Dedifferentiated amniotic fluid mesenchymal stem cell (primary cell): Measurements from ENCODE around the gene CTDP1.

Experiments
- DNase-seq: peaks from one replicate; pipeline ENCODE4 v3.0.0-alpha.2; 2016; ENCODE audit errors: extremely low spot score

CTDP1 gene

GRCh38 chr18:79763407-79763806, 83.8 kb downstream of the CTDP1 start:
- DNase-seq: no peak

- DNase-seq: no peak
Measured at GRCh38 chr18:79764131-79764530, 84.5 kb downstream of the CTDP1 start.

DNA sequence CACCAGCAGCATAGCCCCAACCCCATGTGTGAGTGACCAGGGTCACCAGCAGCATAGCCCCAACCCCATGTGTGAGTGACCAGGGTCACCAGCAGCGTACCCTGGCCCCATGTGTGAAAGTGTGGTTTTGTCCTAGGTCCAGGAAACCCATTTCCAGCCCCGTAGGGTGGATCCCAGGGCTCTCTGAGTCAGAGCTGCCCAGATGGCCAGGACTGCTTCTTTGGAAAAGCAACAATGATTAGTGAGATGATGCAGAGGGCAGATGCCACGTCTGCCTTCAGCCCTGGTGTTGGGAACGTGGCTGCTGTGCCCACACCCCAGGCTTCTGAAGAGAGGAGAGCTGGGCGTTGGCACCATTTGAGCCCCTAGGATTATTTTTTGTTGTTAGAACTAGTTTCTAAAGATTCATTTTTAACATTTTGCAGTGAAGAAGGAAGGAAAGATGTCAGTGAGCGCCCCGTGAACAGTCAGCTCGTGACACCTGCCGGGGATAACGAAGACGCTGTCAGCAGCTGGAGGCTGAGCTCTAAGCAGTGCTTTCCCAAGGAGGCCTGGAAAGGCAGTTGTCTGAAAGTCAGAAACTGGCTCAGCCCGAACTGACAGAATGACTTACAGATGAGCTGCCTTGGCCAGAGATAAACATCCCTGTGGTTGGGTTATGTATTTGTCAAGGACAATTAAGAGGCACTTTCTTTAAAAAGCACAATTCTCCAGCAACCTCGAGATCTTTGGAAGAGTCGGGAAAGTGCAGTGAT, 86.1 kb downstream of the CTDP1 start:
- no peak for DNase-seq

GRCh38 chr18:79766308-79766707, 86.7 kb downstream of the CTDP1 start:
- no peak for DNase-seq

DNA sequence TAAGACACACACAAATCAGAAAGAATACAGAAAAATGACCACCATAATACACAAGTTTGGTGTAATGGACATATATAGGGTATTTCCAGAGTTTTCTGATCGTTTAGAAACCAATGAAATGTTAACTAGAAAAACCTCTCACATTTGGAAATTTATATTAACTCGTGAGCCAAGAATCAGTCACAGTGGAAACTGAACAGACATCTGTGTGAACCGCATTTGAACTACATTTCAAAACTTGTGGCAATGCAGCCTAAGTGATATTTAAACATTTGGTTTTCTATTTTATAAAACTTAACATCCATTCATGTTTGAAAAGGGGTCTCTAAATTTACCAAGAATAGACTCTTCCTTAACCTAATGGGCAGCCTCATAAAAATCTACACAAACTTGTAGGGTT, 89.1 kb downstream of the CTDP1 start:
- no peak for DNase-seq

- DNase-seq: no peak
Measured at GRCh38 chr18:79769698-79770500, 90.3 kb downstream of the CTDP1 start.

GRCh38 chr18:79770501-79770815, 90.9 kb downstream of the CTDP1 start:
- no peak for DNase-seq

DNA sequence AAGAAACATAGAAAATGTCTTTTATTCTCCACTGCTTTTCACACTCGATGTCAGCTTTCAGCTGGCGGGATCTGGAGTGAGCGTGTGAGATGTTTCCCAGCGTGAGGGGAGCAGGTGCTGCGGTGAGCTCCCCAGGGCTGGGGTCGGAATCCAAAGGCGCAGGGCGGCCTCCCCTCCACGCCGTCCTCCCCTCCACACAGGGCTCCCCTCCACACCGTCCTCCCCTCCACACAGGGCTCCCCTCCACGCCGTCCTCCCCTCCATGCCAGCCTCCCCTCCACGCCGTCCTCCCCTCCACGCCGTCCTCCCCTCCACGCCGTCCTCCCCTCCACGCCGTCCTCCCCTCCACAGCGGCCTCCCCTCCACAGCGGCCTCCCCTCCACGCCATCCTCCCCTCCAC, 91.2 kb downstream of the CTDP1 start:
- DNase-seq: no peak

DNA sequence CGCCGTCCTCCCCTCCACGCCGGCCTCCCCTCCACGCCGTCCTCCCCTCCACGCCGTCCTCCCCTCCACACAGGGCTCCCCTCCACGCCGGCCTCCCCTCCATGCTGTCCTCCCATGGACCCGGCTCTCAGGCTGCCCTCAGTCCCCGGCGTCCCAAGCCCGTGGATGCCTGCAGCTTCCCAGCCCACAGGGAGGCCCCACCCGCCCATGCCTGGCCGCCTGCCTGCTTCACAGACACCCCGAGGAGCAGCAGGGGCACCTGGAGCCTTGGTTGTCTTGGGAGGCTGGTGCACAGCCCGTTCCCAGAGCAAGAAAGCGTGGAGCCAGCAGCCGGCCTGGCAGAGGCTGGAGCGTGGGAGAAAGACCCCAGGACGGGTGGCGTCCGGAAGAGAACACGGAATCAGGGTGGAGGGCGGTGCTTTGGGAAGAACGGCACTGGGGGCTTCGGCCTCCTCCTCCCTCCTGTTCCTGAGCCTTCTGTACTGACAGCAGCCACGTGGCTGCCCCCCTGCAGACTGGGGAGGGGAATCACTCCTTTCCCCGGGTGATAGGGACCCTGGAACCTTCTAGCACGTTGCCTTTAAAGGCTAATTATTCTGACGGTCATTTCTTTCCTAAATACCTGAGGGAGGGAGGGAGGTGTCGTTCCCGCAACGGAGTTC, 92.0 kb downstream of the CTDP1 start:
- DNase-seq: no peak

DNA sequence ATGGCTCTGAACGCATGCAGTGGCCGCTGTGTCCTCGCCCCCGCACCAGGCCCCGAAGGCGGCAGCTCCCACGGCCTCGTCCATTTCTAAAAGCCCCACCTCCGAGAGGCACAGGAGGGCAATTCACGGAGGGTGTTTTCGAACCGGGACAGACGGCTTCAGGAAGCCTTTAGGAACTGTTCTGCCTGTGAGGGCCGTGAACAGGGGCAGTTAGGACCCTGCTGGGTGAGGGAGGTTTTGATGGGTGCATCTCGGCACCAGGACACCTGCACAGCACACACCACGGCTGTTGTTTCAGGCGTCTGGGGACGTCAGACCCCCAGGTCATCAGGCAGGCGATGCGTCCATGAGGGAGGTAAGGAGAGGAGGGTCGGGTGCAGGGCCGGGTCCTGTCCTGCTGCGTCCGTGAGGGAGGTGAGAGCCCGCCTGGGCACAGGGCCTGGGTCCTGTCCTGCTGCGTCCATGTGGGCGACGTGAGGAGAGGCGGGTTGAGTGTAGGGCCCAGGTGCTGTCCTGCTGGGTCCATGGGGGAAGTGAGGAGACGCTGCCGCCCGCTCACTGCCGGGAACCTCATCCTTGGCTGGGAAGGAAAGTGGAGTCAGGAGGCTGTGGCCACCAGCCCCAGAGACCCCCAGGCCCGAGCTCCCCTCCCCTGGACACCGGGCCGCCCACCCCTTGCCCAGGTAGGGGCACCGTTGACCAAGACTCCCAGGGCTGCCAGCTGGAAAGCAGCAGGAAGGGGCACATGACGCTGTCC, 92.7 kb downstream of the CTDP1 start:
- DNase-seq: no peak

DNA sequence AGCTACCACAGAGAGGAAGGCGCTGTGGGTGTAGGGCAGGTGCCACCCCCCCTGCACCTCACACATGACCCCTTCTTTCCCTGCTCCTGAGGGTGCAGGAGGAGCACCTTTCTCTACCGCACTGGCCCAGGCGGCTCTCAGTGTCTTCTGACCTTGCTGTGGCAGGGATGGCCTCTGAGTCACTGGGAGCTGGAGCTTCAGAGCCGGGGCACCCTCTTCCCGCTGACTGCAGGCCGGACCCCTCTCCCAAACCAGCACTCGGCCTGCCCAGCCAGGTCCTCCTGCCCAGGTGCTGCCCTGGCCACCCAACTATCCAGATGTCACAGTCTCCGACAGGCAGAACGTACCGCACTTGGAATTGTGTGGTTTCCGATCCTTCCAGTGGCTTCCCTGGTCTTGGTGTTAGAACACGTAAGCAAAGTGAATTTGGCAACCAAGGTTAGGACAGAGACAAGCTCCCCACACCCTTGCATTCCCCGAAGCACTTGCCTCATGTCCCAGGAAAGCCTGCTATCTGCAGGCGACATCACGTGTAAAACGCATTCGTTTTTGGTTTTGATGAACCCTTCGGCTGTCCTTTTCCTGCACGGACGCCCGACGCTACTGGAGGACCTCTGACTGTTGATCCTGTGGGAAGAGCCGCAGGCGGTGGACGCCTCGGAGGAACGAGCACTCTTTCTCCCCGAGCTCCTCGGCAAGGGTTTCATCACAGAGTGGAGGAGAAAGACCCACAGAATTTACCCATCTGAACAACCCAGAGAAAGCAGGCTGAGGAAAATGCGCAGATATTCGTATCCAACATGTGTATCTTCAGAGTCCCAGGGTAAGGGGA, 93.5 kb downstream of the CTDP1 start:
- DNase-seq: no peak

- DNase-seq: no peak
Measured at GRCh38 chr18:79774111-79774510, 94.5 kb downstream of the CTDP1 start.

DNA sequence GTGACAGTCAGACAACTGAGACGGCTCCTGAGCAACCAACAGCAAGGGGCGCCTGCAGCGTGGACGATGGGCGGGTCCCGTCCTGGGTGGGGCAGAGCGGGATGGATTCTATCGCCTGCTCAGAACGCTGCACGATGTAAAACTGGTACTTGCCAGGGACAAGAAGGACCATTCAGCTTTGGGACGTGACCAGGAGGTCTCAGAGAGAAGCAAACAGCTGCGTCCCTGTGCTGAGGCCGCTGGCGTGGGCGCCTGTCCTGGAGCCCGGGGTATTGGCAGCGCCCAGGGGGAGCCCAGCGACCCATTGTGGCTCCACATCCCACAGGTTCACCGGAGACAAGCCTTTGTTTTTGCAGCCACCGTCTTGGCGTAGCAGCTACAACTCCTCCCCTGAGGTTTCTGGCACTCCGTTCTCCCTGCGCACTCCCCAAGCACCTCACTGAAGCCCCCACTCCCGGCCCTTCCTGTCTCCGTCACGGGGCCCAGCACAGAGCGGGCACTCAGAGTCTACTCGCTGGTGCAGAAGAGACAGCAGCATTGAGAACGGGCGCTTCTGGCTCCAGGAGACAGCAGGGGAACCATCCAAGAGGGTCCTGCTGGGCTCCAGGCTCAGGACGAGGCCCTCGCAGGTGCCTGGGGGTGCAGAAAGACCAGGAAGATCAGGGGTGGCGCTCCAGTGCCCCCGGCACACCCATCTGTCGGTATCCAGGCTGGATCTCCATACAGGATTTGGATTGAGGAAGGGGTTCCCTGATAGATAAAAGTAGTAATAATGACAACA, 96.0 kb downstream of the CTDP1 start:
- DNase-seq: no peak

DNA sequence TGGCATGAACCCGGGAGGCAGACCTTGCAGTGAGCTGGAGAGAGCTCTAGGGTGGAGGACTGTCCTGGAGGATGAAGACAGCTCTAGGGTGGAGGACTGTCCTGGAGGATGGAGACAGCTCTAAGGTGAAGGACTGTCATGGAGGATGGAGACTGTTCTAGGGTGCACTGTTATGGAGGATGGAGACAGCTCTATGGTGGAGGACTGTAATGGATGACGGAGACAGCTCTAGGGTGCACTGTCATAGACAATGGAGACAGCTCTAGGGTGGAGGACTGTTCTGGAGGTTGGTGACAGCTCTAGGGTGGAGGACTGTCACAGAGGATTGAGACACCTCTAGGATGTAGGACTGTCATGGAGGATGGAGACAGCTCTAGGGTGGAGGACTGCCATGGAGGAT, 97.1 kb downstream of the CTDP1 start:
- no peak for DNase-seq

DNA sequence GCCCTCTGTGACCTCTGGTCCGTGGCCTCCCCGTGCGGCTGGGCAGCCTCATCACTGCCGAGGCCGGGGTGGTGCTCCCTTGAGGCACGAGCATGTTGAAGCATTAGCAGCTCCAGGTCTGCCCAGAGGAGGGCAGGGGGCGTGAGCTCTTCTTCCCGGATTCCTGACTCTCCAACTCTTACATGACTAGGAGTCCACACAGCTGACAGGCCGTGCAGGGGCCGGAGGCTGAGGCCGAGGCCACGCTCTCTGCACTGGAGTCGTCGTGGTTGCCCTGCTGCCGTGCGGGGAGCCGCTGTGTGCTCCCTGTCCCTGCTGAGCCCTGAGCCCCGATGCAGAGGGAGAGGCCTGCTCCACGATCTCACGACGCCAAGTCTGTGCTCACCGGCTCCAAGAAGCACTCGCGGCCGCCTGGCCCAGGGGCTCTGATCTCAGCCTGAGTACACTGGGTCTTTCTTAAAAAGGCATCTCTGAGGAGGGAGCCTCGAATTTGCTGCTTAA, 98.7 kb downstream of the CTDP1 start:
- DNase-seq: no peak

- no peak for DNase-seq
Measured at GRCh38 chr18:79779021-79779699, 99.6 kb downstream of the CTDP1 start.

- DNase-seq: no peak
Measured at GRCh38 chr18:79779700-79780190, 100.1 kb downstream of the CTDP1 start.

DNA sequence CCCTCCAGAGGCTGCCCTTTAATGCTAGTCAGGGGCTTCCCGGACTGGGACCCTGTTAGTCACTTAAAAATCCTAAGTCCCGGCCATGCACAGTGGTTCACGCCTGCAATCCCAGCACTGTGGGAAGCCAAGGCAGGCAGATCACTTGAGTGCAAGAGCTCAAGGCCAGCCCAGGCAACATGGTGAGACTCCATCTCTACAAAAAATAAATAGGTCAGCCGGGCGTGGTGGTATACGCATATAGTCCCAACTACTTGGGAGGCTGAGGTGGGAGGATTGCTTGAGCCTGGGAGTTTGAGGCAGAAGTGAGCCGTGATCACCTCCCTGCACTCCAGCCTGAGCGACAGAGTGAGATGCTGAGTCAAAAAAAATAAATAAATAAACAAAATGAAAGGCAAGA, 100.9 kb downstream of the CTDP1 start:
- no peak for DNase-seq

DNA sequence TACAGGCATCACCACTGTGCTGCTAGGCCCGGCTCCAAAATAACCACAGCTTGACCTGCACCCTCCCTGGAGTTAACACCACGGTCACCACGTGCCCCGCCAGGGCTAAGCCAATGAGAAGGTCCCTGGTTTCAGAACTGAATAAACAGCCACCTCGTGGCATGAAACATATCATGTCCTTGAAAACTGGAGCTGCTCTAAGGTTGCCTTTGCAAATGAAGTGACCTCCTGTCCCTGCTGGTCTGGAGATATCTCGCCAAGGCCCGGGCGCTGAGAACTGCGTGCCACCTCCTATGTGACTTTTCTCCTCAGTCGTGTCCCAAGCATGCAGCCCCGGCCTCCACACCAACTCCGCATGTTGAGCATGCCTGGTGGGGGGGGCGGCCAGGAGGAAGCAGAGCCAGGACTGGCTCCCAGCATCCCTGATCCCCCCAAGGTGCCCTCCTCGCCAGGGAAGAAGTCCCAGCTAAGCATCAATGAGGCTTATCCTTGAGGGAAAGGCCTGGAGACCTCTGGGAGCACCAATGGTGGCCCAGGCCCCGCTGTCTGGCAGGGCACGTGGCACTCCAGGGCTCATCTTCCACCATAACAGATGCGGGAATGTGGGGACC, 101.8 kb downstream of the CTDP1 start:
- no peak for DNase-seq
